ENCODE data around the gene PRRT1B.

The PRRT1B gene

DNA sequence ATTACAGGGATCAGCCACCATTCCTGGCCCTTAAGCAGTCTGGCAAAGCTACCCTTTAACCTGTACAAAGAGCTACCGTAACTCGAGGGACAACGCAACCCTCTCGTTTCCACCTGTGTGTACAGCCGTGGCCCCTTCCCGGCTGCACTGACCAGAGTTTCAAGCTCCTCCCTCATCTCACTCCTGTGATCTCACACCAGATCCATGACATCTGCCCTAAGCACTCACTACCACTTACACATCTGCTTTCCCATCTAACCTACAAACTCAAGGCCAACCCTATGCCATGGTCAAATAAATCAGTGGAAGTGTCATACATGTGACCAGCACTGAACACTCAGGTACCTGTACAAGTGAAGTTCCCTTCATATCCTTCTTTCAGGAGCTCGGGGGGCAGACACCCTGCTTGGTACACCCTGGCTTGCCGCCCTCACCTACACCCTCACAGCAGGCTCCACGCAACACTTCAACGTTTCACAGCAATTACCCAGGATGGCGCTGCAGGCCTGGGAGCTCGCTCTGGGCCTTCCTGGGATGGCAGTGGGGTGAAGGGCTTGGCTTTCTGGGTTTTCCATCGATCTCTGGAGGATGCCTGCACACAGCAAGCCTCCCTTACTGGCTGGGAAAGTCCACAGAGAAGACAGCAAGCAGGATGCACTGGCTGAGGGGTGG is 61.7 kb downstream of the PRRT1B start:
- TF ChIP-seq EZH2phosphoT487 (IDR thresholded peaks at IDR 0.05; ENCODE audit: borderline replicate concordance) = no peak

GRCh38 chr9:131607591-131607990 is 62.3 kb downstream of the PRRT1B start:
- no peaks in the 10 kb centered on the region for H3K79me2 ChIP-seq (ENCODE audit: insufficient read depth, low read length)
- H3K9ac ChIP-seq (ENCODE audit: low read depth, low read length, poor library complexity, severe bottlenecking) = no peak overlapping the region
- H3K4me1 ChIP-seq (ENCODE audit: insufficient read depth, low read length, poor library complexity, severe bottlenecking) = no peaks in the 10 kb centered on the region
- no peak overlapping the region for H3K4me2 ChIP-seq (ENCODE audit: low read depth, low read length, poor library complexity, severe bottlenecking)
- no peaks in the 10 kb centered on the region for H3F3A ChIP-seq (ENCODE audit: low read depth)
- H2AFZ ChIP-seq (ENCODE audit: low read length) = no peak overlapping the region
- H3K27me3 ChIP-seq (ENCODE audit: insufficient read depth, low read length, poor library complexity, severe bottlenecking) = no peaks in the 10 kb centered on the region
- H3K36me3 ChIP-seq (ENCODE audit: insufficient read depth, low read length) = peaks cover 16% of the 10 kb centered on the region; the same call in 1 of the 2 replicates
- no peaks in the 10 kb centered on the region for H3K9me2 ChIP-seq (replicated peaks; ENCODE audit: low read depth, low read length)
- H3K9me3 ChIP-seq (ENCODE audit: insufficient read depth, low read depth, low read length) = no peaks in the 10 kb centered on the region
- H4K20me1 ChIP-seq (ENCODE audit: insufficient read depth, low read length, poor library complexity, severe bottlenecking) = no peaks in the 10 kb centered on the region
- TF ChIP-seq EZH2phosphoT487 (IDR thresholded peaks at IDR 0.05; ENCODE audit: borderline replicate concordance) = no peak
- no peak for TF ChIP-seq CTCF (conservative IDR thresholded peaks at IDR 0.05; ENCODE audit: low read length)
- H3K4me3 ChIP-seq (ENCODE audit: low read length, poor library complexity, severe bottlenecking) = no peak overlapping the region

More for the DNA sequence above, 61.7 kb downstream of the PRRT1B start:
- H3K9me2 ChIP-seq (replicated peaks; ENCODE audit: low read depth, low read length) = no peaks in the 10 kb centered on the region
- H3K27me3 ChIP-seq (ENCODE audit: insufficient read depth, low read length, poor library complexity, severe bottlenecking) = no peaks in the 10 kb centered on the region
- no peaks in the 10 kb centered on the region for H3F3A ChIP-seq (ENCODE audit: low read depth)
- no peaks in the 10 kb centered on the region for H3K79me2 ChIP-seq (ENCODE audit: insufficient read depth, low read length)
- H3K4me2 ChIP-seq (ENCODE audit: low read depth, low read length, poor library complexity, severe bottlenecking) = no peak overlapping the region
- H2AFZ ChIP-seq (ENCODE audit: low read length) = no peak overlapping the region
- H3K9me3 ChIP-seq (ENCODE audit: insufficient read depth, low read depth, low read length) = no peaks in the 10 kb centered on the region
- no peak overlapping the region for H3K4me3 ChIP-seq (ENCODE audit: low read length, poor library complexity, severe bottlenecking)
- H3K36me3 ChIP-seq (ENCODE audit: insufficient read depth, low read length) = peaks cover 16% of the 10 kb centered on the region; the same call in 1 of the 2 replicates
- H3K9ac ChIP-seq (ENCODE audit: low read depth, low read length, poor library complexity, severe bottlenecking) = no peak overlapping the region
- no peaks in the 10 kb centered on the region for H4K20me1 ChIP-seq (ENCODE audit: insufficient read depth, low read length, poor library complexity, severe bottlenecking)
- no peaks in the 10 kb centered on the region for H3K4me1 ChIP-seq (ENCODE audit: insufficient read depth, low read length, poor library complexity, severe bottlenecking)

DNA sequence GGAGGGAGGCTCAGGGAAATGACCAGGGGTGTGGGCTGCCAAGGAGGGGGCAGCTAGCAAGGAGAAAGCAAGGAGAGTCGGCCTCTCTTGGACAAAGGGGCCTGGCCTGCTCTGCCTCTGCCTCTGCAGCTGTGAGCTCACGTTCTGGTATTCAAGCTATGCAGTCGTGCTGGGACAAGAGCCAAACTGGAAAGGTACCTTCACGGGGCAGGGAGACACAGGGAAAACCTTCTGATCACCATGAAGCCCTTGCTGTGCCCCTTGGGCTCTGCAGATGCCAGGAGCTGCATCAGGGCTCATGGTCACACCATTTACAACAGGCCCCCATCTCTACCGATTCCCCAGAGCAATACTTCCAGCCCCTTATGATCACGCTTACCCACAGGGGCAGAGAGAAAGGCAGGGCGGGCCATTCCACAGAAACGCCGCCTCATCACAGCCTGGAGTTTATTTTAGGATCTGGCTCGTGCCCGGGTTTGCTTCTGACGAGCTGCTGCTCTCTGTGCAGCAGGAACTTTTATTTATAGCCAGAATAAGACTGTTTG is 63.2 kb downstream of the PRRT1B start:
- no peak for TF ChIP-seq CTCF (conservative IDR thresholded peaks at IDR 0.05; ENCODE audit: low read length)
- TF ChIP-seq EZH2phosphoT487 (IDR thresholded peaks at IDR 0.05; ENCODE audit: borderline replicate concordance) = no peak
- Histone ChIP-seq H3K36me3 (ENCODE audit: insufficient read depth, low read length) (peaks cover 14% of the 10 kb centered on the region; the same call in 1 of the 2 replicates), H3K4me1 (ENCODE audit: insufficient read depth, low read length, poor library complexity, severe bottlenecking) (no peaks in the 10 kb centered on the region), H3K27me3 (ENCODE audit: insufficient read depth, low read length, poor library complexity, severe bottlenecking) (no peaks in the 10 kb centered on the region), H2AFZ (ENCODE audit: low read length) (no peak overlapping the region), H3F3A (ENCODE audit: low read depth) (no peaks in the 10 kb centered on the region), H3K9ac (ENCODE audit: low read depth, low read length, poor library complexity, severe bottlenecking) (no peak overlapping the region), H4K20me1 (ENCODE audit: insufficient read depth, low read length, poor library complexity, severe bottlenecking) (no peaks in the 10 kb centered on the region), H3K79me2 (ENCODE audit: insufficient read depth, low read length) (no peaks in the 10 kb centered on the region), H3K4me3 (ENCODE audit: low read length, poor library complexity, severe bottlenecking) (no peak overlapping the region), H3K4me2 (ENCODE audit: low read depth, low read length, poor library complexity, severe bottlenecking) (no peak overlapping the region), H3K9me3 (ENCODE audit: insufficient read depth, low read depth, low read length) (no peaks in the 10 kb centered on the region), H3K9me2 (replicated peaks; ENCODE audit: low read depth, low read length) (no peaks in the 10 kb centered on the region)

Measured in Loucy (cell line).